B cell (primary cell): ENCODE data around the gene GSDMA. TPM values are rescaled to one million over a fixed set of nuclear protein-coding genes. Genes with fewer than 3 reads are reported as not detected.

ENCODE experiments used
- ATAC-seq: fragments of 200-7000 bp; cut with Tn5 transposase; one replicate; pipeline ENCODE4 v1.10.0; 2021; ENCODE audit warnings: low read depth, mild to moderate bottlenecking, moderate number of reproducible peaks, moderate library complexity
- CTCF ChIA-PET: fragments of 350-600 bp; sonication (Branson Sonifier 250); formaldehyde crosslinking; loops from one replicate; lab custom pipeline; 2021; ENCODE audit warnings: antibody characterized with exemption, inconsistent platforms; lab: Charles Lee
- POLR2A ChIA-PET: fragments of 350-600 bp; sonication (Branson Sonifier 250); formaldehyde crosslinking; loops from one replicate; lab custom pipeline; 2021; ENCODE audit warnings: antibody characterized with exemption; lab: Charles Lee
- DNase-seq: peaks from one replicate; pipeline ENCODE4 v3.0.0; 2013
- H2AFZ ChIP-seq: 2 replicates; pipeline ENCODE4 v1.6.1; 2012; ENCODE audit warnings: mild to moderate bottlenecking, low read depth, low read length; ENCODE audit not compliant: insufficient read depth, poor library complexity, severe bottlenecking
- H3K27ac ChIP-seq, 2 donors: 1 replicate in 1 of 2; 2 replicates in 1 of 2; pipeline ENCODE4 v1.5.1; 2012 to 2013; ENCODE audit warnings: low read length in 2 of 2, mild to moderate bottlenecking in 2 of 2, moderate library complexity in 1 of 2
- H3K27me3 ChIP-seq, 4 experiments: fragments of 200-600 bp in 1 of 4; sonication (generic) in 1 of 4; replicated peaks in 1 of 4; 1 replicate in 2 of 4; 2 replicates in 2 of 4; pipeline versions ENCODE4 v1.6.1 to v1.7.0; 2013 to 2016; ENCODE audit warnings: low read length in 3 of 4, mild to moderate bottlenecking in 2 of 4, mixed read lengths in 1 of 4, moderate library complexity in 1 of 4; ENCODE audit not compliant: insufficient read depth in 4 of 4, control insufficient read depth in 3 of 4; ENCODE audit errors: control extremely low read depth in 1 of 4
- H3K36me3 ChIP-seq, 2 experiments: replicated peaks in 1 of 2; 1 replicate in 1 of 2; 2 replicates in 1 of 2; pipeline versions ENCODE4 v1.6.1 to v1.7.1; 2013; ENCODE audit warnings: low read length in 1 of 2; ENCODE audit not compliant: insufficient read depth in 2 of 2, control insufficient read depth in 1 of 2; ENCODE audit errors: control extremely low read depth in 1 of 2, extremely low read depth in 1 of 2
- H3K4me1 ChIP-seq, 2 donors: fragments of 200-600 bp in 1 of 2; sonication (generic) in 1 of 2; 1 replicate in 1 of 2; 2 replicates in 1 of 2; pipeline versions ENCODE4 v1.5.1 to v1.6.1; 2013 to 2017; ENCODE audit warnings: low read length in 2 of 2; ENCODE audit not compliant: control insufficient read depth in 2 of 2, insufficient read depth in 2 of 2
- H3K4me2 ChIP-seq: replicated peaks from 2 replicates; pipeline ENCODE3; 2012; ENCODE audit warnings: mild to moderate bottlenecking, low read depth, low read length; ENCODE audit not compliant: poor library complexity, severe bottlenecking
- H3K4me3 ChIP-seq, 5 experiments: fragments of 200-600 bp in 1 of 5; sonication (generic) in 1 of 5; 1 replicate in 3 of 5; 2 replicates in 2 of 5; pipeline versions ENCODE4 v1.5.1 to v1.7.0; 2011 to 2016; ENCODE audit warnings: low read length in 4 of 5, mild to moderate bottlenecking in 4 of 5, low read depth in 2 of 5, control low read depth in 1 of 5, moderate library complexity in 1 of 5; ENCODE audit not compliant: insufficient read depth in 1 of 5; ENCODE audit errors: control extremely low read depth in 1 of 5, extremely low read depth in 1 of 5
- H3K79me2 ChIP-seq: fragments of 200-600 bp; sonication (generic); one replicate; pipeline ENCODE4 v1.6.0; 2016; ENCODE audit warnings: low read length; ENCODE audit not compliant: control insufficient read depth, insufficient read depth
- H3K9ac ChIP-seq: fragments of 200-600 bp; sonication (generic); 2 replicates; pipeline ENCODE4 v1.6.1; 2017; ENCODE audit warnings: mild to moderate bottlenecking, low read length, moderate library complexity
- H3K9me3 ChIP-seq, 3 donors: one replicate each; pipeline versions ENCODE4 v1.6.1 to v1.7.1; 2013; ENCODE audit warnings: low read length in 2 of 3; ENCODE audit not compliant: control insufficient read depth in 2 of 3, insufficient read depth in 1 of 3; ENCODE audit errors: control extremely low read depth in 1 of 3
- H4K20me1 ChIP-seq: 2 replicates; pipeline ENCODE4 v1.6.0; 2012; ENCODE audit warnings: mild to moderate bottlenecking, low read length; ENCODE audit not compliant: insufficient read depth, control insufficient read depth, poor library complexity, severe bottlenecking
- H3K27ac Mint-ChIP-seq: one replicate; pipeline ENCODE4 v1.8.0; 2021; ENCODE audit warnings: mixed read lengths
- H3K27me3 Mint-ChIP-seq: one replicate; pipeline ENCODE4 v1.8.0; 2021; ENCODE audit warnings: mixed read lengths
- H3K4me1 Mint-ChIP-seq: one replicate; pipeline ENCODE4 v1.8.0; 2021; ENCODE audit warnings: mixed read lengths
- H3K4me3 Mint-ChIP-seq: one replicate; pipeline ENCODE4 v1.8.0; 2021; ENCODE audit warnings: mixed read lengths
- H3K9me3 Mint-ChIP-seq: one replicate; pipeline ENCODE4 v1.8.0; 2022; ENCODE audit warnings: mixed read lengths; ENCODE audit not compliant: insufficient read depth
- EZH2 ChIP-seq: IDR thresholded peaks from 2 replicates; pipeline ENCODE4 v1.6.1; 2012; ENCODE audit warnings: borderline replicate concordance, low read depth, mild to moderate bottlenecking, moderate library complexity, low read length; ENCODE audit not compliant: insufficient read depth, poor library complexity, severe bottlenecking
- WGBS: methylation state at CpG from one replicate; pipeline ENCODE4 v1.1.5; 2013; ENCODE audit warnings: missing lambda C conversion rate; ENCODE audit not compliant: insufficient coverage; 5-methylcytosine and 5-hydroxymethylcytosine counted together
- intact Hi-C: fragments of 100-400 bp; cut with micrococcal nuclease; formaldehyde crosslinking; loops from one replicate; pipeline ENCODE4 v1.10.0; 2022
- polyA plus RNA-seq: library from polyadenylated mRNA; depleted of rRNA; stranded (reverse); fragments of >200 nt; gene quantifications from 2 replicates; pipeline ENCODE4 v1.2.3, GENCODE V29; 2012
- total RNA-seq, 2 donors: library from RNA; stranded (reverse); fragments of 120-200 nt in 1 of 2; gene quantifications; 1 replicate in 1 of 2; 2 replicates in 1 of 2; pipeline versions ENCODE4 v1.2.3 to v1.2.4, GENCODE V29; 2013 to 2022
- TF ChIP-seq, protein P1 (sequence below): fragments of 200-600 bp; IDR thresholded peaks from one replicate; pipeline ENCODE4 v1.8.0; 2022; ENCODE audit warnings: antibody characterized with exemption, mild to moderate bottlenecking

GSDMA gene
- total and polyA plus RNA-seq, 2 donors (not counting 1 experiment from before 2014, with no cell fraction given): 0.09 TPM; not detected in 1

DNA sequence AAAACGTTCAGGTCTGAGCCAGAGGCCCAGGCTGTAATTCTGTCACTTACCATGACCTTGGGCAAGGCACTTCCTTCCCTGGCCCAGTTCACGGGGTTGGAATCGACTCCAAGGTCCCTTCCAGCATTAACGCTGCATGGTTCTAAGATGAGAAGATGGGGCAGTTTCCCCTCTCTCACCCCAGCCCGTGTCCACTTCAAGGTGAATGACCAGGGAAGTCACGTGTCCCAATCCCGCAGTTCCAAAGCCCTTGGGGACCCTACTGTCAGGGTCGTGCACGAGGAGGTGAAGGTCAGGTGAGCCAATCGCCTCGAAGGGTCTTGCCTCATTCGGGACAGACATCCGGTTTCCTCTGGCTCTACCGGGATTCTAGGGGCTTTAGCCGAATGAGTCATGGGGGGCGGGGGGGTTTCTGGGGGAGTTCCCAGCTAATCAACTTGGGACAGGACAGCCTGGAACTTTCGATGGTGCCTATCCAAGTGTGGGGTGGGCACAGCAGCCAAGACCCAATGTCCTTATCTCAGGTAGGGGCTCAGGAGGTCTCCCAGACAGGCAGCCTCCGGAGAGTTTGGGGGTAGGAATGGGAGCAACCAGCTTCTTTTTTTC, 51.7 kb downstream of the GSDMA start:
- no peak overlapping the region for H3K9ac ChIP-seq
- no peak overlapping the region for H3K4me3 Mint-ChIP-seq

More for the DNA sequence above, 51.7 kb downstream of the GSDMA start:
- TF ChIP-seq, protein P1, sequence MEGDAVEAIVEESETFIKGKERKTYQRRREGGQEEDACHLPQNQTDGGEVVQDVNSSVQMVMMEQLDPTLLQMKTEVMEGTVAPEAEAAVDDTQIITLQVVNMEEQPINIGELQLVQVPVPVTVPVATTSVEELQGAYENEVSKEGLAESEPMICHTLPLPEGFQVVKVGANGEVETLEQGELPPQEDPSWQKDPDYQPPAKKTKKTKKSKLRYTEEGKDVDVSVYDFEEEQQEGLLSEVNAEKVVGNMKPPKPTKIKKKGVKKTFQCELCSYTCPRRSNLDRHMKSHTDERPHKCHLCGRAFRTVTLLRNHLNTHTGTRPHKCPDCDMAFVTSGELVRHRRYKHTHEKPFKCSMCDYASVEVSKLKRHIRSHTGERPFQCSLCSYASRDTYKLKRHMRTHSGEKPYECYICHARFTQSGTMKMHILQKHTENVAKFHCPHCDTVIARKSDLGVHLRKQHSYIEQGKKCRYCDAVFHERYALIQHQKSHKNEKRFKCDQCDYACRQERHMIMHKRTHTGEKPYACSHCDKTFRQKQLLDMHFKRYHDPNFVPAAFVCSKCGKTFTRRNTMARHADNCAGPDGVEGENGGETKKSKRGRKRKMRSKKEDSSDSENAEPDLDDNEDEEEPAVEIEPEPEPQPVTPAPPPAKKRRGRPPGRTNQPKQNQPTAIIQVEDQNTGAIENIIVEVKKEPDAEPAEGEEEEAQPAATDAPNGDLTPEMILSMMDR: no peak
- TF ChIP-seq EZH2: no peak
- Histone ChIP-seq H3K4me3 (no peak overlapping the region), H3K27ac (no peak overlapping the region), H3K4me2 (no peak overlapping the region), H3K27me3 (peaks cover 0 to 3% (median 0%) of the 10 kb centered on the region in 4 experiments), H3K4me1 (peaks cover 0 to 3% of the 10 kb centered on the region in 2 donors), H4K20me1 (no peaks in the 10 kb centered on the region), H3K9me3 (no peaks in the 10 kb centered on the region), H2AFZ (no peak overlapping the region), H3K79me2 (no peaks in the 10 kb centered on the region), H3K36me3 (peaks cover 0 to 11% of the 10 kb centered on the region in 2 experiments)
- ATAC-seq (no peak), DNase-seq (no peak)
- Mint-ChIP-seq H3K9me3 (no peaks in the 10 kb centered on the region), H3K4me1 (no peaks in the 10 kb centered on the region), H3K27me3 (peaks cover 3% of the 10 kb centered on the region), H3K27ac (no peak overlapping the region)
- 76% methylated on average over 13 of the region's 18 CpGs for WGBS
- POLR2A ChIA-PET: no interaction called here
- intact Hi-C loops: no loop called here
- CTCF ChIA-PET: interaction anchor here (0.6 to 5.8 kb wide), 16 partner anchors 11 to 277 kb away, joined by 3 to 56 read pairs (median 6); no protein-coding TSS in a partner anchor
